Measurements from ENCODE around the gene FOS. TPM values are rescaled to one million over a fixed set of nuclear protein-coding genes. Genes with fewer than 3 reads are reported as not detected.

Gene FOS
- total RNA-seq, 4 donors from 2014 or later = 78.0 to 286 (median 179) TPM

GRCh38 chr14:75250800-75251199 lies 27.8 kb upstream of the FOS start:
- Histone ChIP-seq H3K27ac (no peak overlapping the region), H3K4me1 (peaks cover 0 to 8% (median 0%) of the 10 kb centered on the region in 3 donors), H3K9me3 (no peaks in the 10 kb centered on the region), H3K27me3 (no peaks in the 10 kb centered on the region), H3K4me3 (no peak overlapping the region), H3K36me3 (no peaks in the 10 kb centered on the region)
- 92 to 93% methylated on average over 2 to 4 of the region's 4 CpGs for WGBS, 2 donors (ENCODE audit: low coverage in 1 of 2)
- no peak for ATAC-seq
- TF ChIP-seq POLR2AphosphoS5 (IDR thresholded peaks at IDR 0.05) = no peak
- TF ChIP-seq CTCF (IDR thresholded peaks at IDR 0.05) = no peak
- TF ChIP-seq EP300 (IDR thresholded peaks at IDR 0.05) = no peak
- TF ChIP-seq POLR2A (IDR thresholded peaks at IDR 0.05) = no peak

GRCh38 chr14:75252254-75252837 lies 26.3 kb upstream of the FOS start:
- no peaks in the 10 kb centered on the region for H3K36me3 ChIP-seq
- no peaks in the 10 kb centered on the region for H3K9me3 ChIP-seq
- 0 to 76% methylated on average over 1 to 4 of the region's 10 CpGs for WGBS, 2 donors (ENCODE audit: low coverage in 1 of 2)
- H3K27me3 ChIP-seq = no peaks in the 10 kb centered on the region
- TF ChIP-seq POLR2AphosphoS5 (IDR thresholded peaks at IDR 0.05) (no peak), EP300 (IDR thresholded peaks at IDR 0.05) (no peak), POLR2A (IDR thresholded peaks at IDR 0.05) (no peak), CTCF (IDR thresholded peaks at IDR 0.05) (no peak)
- no peak for ATAC-seq
- peaks cover 0 to 8% (median 0%) of the 10 kb centered on the region in 3 donors for H3K4me1 ChIP-seq
- H3K27ac ChIP-seq = no peak overlapping the region
- no peak overlapping the region for H3K4me3 ChIP-seq

- 72% methylated on average over 4 of the region's 6 CpGs; no CpG with 5 or more reads in 1 of the 2 donors for WGBS, 2 donors (ENCODE audit: low coverage in 1 of 2)
- H3K9me3 ChIP-seq = no peaks in the 10 kb centered on the region
- no peaks in the 10 kb centered on the region for H3K27me3 ChIP-seq
- TF ChIP-seq EP300 (IDR thresholded peaks at IDR 0.05) (no peak), CTCF (IDR thresholded peaks at IDR 0.05) (no peak), POLR2A (IDR thresholded peaks at IDR 0.05) (no peak), POLR2AphosphoS5 (IDR thresholded peaks at IDR 0.05) (no peak)
- H3K27ac ChIP-seq = no peak overlapping the region
- peaks cover 0 to 24% (median 6%) of the 10 kb centered on the region in 3 donors for H3K4me1 ChIP-seq
- no peak overlapping the region for H3K4me3 ChIP-seq
- H3K36me3 ChIP-seq = no peaks in the 10 kb centered on the region
- ATAC-seq = no peak
Observed at GRCh38 chr14:75254381-75254822, 24.2 kb upstream of the FOS start.

- no peaks in the 10 kb centered on the region for H3K9me3 ChIP-seq
- no peak overlapping the region for H3K27ac ChIP-seq
- no peaks in the 10 kb centered on the region for H3K27me3 ChIP-seq
- peaks cover 0 to 31% (median 6%) of the 10 kb centered on the region in 3 donors for H3K4me1 ChIP-seq
- no peaks in the 10 kb centered on the region for H3K36me3 ChIP-seq
- ATAC-seq = no peak
- TF ChIP-seq POLR2AphosphoS5 (IDR thresholded peaks at IDR 0.05) (no peak), EP300 (IDR thresholded peaks at IDR 0.05) (no peak), POLR2A (IDR thresholded peaks at IDR 0.05) (no peak), CTCF (IDR thresholded peaks at IDR 0.05) (no peak)
- no peak overlapping the region for H3K4me3 ChIP-seq
- 57 to 73% methylated on average over 2 to 6 of the region's 7 CpGs for WGBS, 2 donors (ENCODE audit: low coverage in 1 of 2)
Observed at GRCh38 chr14:75254901-75255584, 23.6 kb upstream of the FOS start.
